Sigmoid colon (tissue), 4 donors: Measurements from ENCODE around the gene MT1X.

Experiments used
- CTCF ChIP-seq, 4 experiments: fragments of 450-650 bp in 3 of 4; fragments of 200-600 bp in 1 of 4; IDR thresholded peaks; one replicate each; pipeline ENCODE4 v1.5.1; 2016 to 2019; ENCODE audit warnings: antibody characterized with exemption in 4 of 4, mild to moderate bottlenecking in 3 of 4, moderate library complexity in 2 of 4
- POLR2A ChIP-seq, 2 donors: fragments of 450-650 bp; IDR thresholded peaks; one replicate each; pipeline ENCODE4 v1.6.1; 2016; ENCODE audit warnings: antibody characterized with exemption in 2 of 2, mild to moderate bottlenecking in 2 of 2, moderate library complexity in 2 of 2
- POLR2AphosphoS5 ChIP-seq, 4 donors: sonication (generic); formaldehyde crosslinking; IDR thresholded peaks; one replicate each; pipeline ENCODE4 v1.6.1; 2017; ENCODE audit warnings: antibody characterized with exemption in 4 of 4

GRCh38 chr16:56726283-56726682 lies 44.0 kb downstream of the MT1X start:
- TF ChIP-seq POLR2AphosphoS5 (IDR thresholded peaks at IDR 0.05) (no peak), CTCF (IDR thresholded peaks at IDR 0.05) (no peak), POLR2A (IDR thresholded peaks at IDR 0.05) (no peak)
